ENCODE results near the gene UGT1A9.
"Not testable (repeated sequence)": the region's sequence is repeated elsewhere in the genome, so short reads cannot be mapped to it uniquely, and the experiment has no call there.

UGT1A9 gene

DNA sequence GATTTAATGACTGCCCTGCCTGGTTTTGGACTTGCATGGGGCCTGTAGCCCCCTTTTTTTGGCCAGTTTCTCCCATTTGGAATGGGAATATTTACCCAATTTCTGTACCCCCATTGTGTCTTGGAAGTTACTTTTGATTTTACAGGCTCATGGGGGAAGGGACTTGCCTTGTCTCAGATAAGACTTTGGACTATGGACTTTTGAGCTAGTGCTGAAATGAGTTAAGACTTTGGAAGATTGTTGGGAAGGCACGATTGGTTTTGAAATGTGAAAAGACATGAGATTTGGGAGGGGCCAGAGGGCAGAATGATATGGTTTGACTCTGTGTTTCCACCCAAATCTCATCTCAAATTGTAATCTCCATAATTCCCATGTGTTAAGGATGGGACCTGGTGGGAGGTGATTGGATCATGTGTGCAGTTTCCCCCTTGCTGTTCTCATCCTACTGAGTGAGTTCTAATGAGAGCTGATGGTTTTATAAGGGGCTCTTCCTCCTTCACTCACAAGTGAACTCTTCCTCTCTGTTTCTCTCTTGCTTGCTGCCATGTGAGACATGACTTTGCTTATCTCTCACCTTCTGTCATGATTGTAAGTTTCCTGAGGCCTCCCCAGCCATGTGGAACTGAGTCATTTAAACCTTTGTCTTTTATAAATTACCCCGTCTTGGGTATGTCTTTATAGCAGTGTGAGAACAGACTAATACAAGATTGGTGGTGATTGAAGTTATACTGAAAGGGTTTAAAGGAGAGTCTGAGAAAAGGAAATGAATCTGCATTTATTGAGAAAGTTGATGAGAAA is 79.7 kb downstream of the UGT1A9 start:
- not testable (repeated sequence) for H3K27ac ChIP-seq, H3K4me3 ChIP-seq

DNA sequence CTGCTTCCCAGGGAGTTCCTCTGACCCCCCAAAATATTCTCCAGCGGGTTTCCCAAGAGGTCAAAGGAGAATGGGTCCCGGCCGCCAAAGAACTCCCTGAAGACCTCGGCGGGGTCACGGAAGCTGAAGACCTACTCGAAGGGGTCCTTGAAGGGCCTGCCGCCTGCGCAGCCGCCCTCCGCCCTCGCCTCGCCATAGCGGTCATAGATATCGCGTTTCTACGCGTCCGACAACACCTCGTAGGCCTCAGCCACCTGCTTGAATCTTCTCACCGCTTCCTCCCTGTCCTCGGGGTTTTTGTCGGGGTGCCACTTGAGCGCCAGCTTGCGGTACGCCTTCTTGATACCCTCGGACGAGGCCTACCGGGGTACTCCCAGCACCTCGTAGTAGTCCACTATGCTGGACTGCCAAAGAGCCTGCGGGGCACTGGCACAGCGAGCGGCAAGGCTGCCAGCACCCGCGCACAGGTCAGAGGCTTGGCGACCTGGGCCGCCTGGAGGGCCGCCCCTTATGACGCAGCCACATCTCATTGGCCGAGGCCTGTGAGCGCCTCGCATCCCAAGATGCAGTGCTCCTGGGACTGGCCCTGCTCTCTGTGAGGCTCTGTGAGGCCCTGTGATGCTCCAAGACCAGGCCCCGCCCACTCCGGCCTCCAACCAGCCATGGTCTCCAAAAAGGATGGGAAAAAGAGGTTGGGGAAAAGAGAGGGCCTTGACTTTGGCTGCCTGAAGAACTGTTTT is 83.3 kb downstream of the UGT1A9 start:
- Histone ChIP-seq H3K4me3 (no peak overlapping the region), H3K27ac (no peak overlapping the region)

DNA sequence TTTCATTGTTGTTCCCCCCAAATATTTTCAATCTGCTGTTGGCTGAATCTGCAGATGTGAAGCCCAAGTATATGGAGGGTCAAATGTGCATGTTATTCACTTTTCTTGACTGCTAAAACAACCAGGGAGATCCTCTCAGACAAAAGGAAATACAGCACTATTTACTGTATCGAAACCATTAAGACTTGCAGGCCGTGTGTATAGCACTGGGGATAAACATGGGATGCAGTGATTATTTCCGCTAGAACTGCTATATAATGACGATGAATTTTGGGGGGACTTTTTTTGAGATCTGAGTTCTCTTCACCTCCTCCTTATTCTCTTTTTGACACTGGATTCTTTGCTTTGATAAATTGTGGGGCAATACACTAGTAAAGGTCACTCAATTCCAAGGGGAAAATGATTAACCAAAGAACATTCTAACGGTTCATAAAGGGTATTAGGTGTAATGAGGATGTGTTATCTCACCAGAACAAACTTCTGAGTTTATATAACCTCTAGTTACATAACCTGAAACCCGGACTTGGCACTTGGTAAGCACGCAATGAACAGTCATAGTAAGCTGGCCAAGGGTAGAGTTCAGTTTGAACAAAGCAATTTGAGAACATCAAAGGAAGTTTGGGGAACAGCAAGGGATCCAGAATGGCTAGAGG is 84.9 kb downstream of the UGT1A9 start:
- no peak overlapping the region for H3K4me3 ChIP-seq

GRCh38 chr2:233758141-233758540 is 86.4 kb downstream of the UGT1A9 start:
- Histone ChIP-seq H3K27ac (no peak overlapping the region), H3K4me3 (no peak overlapping the region)

More for the DNA sequence above, 84.9 kb downstream of the UGT1A9 start:
- no peak overlapping the region for H3K27ac ChIP-seq

GRCh38 chr2:233758849-233759248 is 87.2 kb downstream of the UGT1A9 start:
- Histone ChIP-seq H3K27ac (no peak overlapping the region), H3K4me3 (no peak overlapping the region)

GRCh38 chr2:233760043-233760442 is 88.3 kb downstream of the UGT1A9 start, which contains the start of gene UGT1A1:
Gene UGT1A1 (plus strand): TSS chr2:233760270. CDS start chr2:233760288, 18 bp downstream.
- no peak within 1 kb of the TSS for H3K27ac ChIP-seq
- H3K4me3 ChIP-seq: no peak within 1 kb of the TSS

- Histone ChIP-seq H3K4me3 (no peak overlapping the region), H3K27ac (no peak overlapping the region)
These were observed 89.5 kb downstream of the UGT1A9 start for GRCh38 chr2:233761040-233761769.

- no peak overlapping the region for H3K4me3 ChIP-seq
- H3K27ac ChIP-seq: no peak overlapping the region
These were observed 92.6 kb downstream of the UGT1A9 start for GRCh38 chr2:233764264-233764663.

GRCh38 chr2:233764761-233765160 is 93.1 kb downstream of the UGT1A9 start:
- Histone ChIP-seq H3K27ac (no peak overlapping the region), H3K4me3 (no peak overlapping the region)

DNA sequence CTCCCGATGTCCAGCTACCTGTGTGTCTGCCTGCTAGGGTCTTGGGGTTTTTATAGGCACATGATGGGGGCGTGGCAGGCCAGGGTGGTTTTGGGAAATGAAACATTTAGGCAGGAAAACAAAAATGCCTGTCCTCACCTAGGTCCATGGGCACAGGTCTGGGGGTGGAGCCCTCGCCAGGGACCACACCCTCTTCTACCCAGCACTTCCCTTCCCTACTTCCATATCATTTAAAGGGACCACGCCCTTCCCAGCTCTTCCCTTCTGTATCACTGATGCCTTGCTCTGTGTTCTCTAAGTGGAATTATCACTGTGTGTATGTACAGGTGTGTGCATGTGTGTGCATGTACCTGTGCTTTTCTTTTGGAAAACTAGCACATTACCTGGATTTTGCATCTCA is 94.7 kb downstream of the UGT1A9 start:
- Histone ChIP-seq H3K4me3 (no peak overlapping the region), H3K27ac (no peak overlapping the region)

- no peak overlapping the region for H3K27ac ChIP-seq
- no peak overlapping the region for H3K4me3 ChIP-seq
These were observed 96.4 kb downstream of the UGT1A9 start for GRCh38 chr2:233768076-233768475.

GRCh38 chr2:233769260-233769659 is 97.6 kb downstream of the UGT1A9 start:
- no peak overlapping the region for H3K27ac ChIP-seq
- no peak overlapping the region for H3K4me3 ChIP-seq

DNA sequence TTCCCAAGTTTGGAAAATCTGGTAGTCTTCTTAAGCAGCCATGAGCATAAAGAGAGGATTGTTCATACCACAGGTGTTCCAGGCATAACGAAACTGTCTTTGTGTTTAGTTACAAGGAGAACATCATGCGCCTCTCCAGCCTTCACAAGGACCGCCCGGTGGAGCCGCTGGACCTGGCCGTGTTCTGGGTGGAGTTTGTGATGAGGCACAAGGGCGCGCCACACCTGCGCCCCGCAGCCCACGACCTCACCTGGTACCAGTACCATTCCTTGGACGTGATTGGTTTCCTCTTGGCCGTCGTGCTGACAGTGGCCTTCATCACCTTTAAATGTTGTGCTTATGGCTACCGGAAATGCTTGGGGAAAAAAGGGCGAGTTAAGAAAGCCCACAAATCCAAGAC is 100.5 kb downstream of the UGT1A9 start:
- no peak overlapping the region for H3K4me3 ChIP-seq
- no peak overlapping the region for H3K27ac ChIP-seq

- Histone ChIP-seq H3K4me3 (no peak overlapping the region), H3K27ac (no peak overlapping the region)
These were observed 100.9 kb downstream of the UGT1A9 start for GRCh38 chr2:233772583-233772982.

DNA sequence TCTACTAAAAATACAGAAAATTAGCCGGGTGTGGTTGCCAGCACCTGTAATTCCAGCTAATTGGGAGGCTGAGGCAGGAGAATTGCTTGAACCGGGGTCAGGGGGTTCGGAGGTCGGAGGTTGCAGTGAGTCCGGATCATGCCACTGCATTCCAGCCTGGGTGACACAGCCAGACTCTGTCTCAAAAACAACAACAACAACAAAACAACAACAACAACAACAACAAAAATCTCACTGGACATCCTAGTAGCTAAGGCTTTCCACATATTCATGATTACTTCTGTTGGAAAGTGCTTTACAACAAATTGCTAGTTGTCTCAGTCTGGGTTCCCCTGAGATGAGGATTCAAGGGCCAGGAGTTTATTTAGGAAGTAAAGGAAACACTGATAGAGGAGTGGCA is 102.2 kb downstream of the UGT1A9 start:
- no peak overlapping the region for H3K27ac ChIP-seq

DNA sequence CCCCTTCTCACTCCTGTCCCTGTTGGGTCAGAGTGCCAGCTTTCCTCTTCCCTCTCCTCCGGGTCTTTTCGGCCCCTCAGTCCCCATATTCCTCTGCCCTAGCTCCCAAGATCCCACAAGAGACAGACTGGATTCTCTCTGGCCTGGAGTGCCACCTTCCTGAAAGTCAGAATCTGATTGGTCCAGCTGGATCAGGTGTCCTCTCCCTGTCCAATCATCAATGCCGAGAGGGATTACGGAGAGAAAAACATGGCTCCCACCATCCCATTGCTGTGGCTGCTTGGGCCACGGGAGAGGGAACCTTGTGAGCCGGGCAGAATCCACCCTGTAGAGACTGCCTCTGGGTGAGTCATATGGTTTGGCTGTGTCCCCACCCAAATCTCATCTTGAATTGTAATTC is 103.7 kb downstream of the UGT1A9 start:
- Histone ChIP-seq H3K4me3 (no peak overlapping the region), H3K27ac (no peak overlapping the region)

More for the DNA sequence above, 102.2 kb downstream of the UGT1A9 start:
- H3K4me3 ChIP-seq: no peak overlapping the region

DNA sequence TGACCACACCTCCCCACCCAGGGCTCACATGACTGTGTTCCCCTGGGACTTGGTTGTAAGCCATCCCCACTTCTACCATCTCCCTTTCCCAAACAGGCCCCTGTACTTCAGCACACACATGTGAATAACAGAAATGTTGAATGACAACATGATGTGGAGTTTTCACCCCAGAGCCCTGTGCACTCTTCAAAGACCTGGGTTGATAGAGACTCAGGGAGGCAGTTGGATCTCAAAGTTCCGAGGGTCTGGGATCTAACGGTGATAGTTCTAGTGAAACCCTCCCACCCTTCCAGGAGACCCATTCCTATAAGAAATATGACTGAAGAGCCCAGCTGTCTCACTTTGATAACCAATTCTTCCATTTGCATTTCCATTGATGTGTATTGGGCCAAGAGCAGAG is 106.3 kb downstream of the UGT1A9 start, which contains the start of gene MROH2A:
Gene MROH2A (plus strand): TSS at position 301 of the 400 bp plus-strand sequence. CDS start 1,029 bp downstream, outside the sequence.
- no peak within 1 kb of the TSS for H3K4me3 ChIP-seq
- no peak within 1 kb of the TSS for H3K27ac ChIP-seq

DNA sequence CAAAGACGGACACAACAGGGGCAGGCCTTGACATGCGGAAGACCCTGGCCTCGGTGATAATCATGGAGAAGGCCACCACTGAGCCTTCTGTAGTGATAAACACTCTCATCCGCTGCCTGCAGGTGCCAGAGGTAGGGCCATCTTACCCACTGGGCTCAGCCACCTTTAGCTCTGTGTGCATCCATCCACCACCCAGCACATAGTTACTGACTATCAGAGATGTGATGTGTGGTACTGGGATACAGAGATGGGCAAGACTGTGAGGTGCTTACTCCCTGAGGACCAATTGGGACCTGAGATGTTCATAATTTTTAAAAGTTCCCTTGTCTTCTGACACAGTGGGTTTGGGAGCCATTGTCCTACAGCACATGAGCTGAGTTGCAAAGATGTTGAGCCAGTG is 108.0 kb downstream of the UGT1A9 start:
- Histone ChIP-seq H3K27ac (no peak overlapping the region), H3K4me3 (no peak overlapping the region)

DNA sequence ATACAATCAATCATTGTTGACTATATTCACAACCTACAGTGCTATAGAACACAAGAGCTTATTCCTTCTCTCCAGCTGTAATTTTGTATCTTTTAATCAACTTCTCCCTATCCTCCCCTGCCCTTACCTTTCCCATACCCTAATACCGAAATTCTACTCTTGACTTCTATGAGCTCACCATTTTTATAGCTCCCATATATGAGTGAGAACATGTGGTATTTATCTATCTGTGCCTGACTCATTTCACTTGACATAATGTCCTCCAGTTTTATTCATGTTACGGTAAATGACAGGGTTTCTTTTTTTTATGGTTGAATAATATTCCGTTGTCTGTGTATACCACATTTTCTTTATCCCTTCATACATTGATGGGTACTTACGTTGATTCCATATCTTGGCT is 109.1 kb downstream of the UGT1A9 start:
- H3K27ac ChIP-seq: no peak overlapping the region
- no peak overlapping the region for H3K4me3 ChIP-seq

DNA sequence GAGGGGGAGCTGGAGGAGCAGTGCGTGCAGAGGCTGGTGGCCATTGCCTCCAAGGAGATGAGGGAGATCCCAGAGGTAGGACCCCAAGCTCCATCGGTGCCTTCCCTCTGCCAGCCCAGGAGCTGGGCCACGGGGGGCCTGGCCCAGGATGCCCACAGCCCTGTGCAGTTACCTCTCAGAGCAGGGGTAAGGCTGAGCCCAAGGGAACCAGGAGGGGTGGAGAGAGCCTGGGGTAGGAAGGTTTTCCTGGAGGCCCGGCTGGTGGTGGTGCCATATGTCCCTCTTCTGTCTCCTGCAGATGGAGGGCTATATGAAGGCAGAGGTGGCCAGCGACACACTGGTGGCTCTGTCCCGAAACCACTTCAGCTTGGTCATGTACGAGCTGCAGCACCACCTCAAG is 117.9 kb downstream of the UGT1A9 start:
- H3K27ac ChIP-seq: no peak overlapping the region
- no peak overlapping the region for H3K4me3 ChIP-seq
